Measurements from ENCODE around the gene RHOD. TPM values are rescaled to one million over a fixed set of nuclear protein-coding genes. Genes with fewer than 3 reads are reported as not detected.

Gene RHOD
- total and polyA plus RNA-seq, 11 donors = 17.1 to 149 (median 54.0) TPM

DNA sequence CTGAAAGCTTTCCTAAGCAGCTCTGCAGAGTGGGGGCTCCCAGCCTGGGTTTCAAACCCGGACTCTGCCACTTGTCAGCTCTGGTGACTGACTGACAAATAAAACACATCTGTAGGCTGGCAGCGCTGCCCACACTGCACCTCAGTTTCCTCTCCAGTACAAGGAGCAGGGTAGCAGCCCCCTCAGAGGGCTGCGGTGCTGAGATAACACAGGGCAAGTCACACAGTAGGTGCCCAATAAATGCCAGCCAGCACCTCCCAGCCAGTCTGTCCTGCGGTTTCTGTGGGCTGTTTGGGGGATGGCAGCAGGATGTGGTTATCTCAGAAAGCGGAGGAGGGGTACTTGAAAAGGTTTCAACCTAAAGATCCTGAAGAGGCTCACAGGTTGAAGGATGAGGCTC, 32.2 kb upstream of the RHOD start:
- H3K27me3 ChIP-seq = peaks cover 0 to 50% (median 13%) of the 10 kb centered on the region in 9 donors
- TF ChIP-seq CTCF (IDR thresholded peaks at IDR 0.05) (no peak), POLR2A (IDR thresholded peaks at IDR 0.05) (no peak)
- no peaks in the 10 kb centered on the region for H3K9me3 ChIP-seq
- H3K4me1 ChIP-seq = peaks cover 0 to 21% (median 8%) of the 10 kb centered on the region in 12 donors
- H3K27ac ChIP-seq = no peak overlapping the region
- no peak for ATAC-seq
- no peak for DNase-seq
- H3K36me3 ChIP-seq = no peaks in the 10 kb centered on the region
- 73 to 85% (median 80%) methylated on average over 5 of the region's 5 CpGs for WGBS, 4 donors
- no peak overlapping the region for H3K4me3 ChIP-seq
- intact Hi-C loops (cut with DNase I) = no loop called here

DNA sequence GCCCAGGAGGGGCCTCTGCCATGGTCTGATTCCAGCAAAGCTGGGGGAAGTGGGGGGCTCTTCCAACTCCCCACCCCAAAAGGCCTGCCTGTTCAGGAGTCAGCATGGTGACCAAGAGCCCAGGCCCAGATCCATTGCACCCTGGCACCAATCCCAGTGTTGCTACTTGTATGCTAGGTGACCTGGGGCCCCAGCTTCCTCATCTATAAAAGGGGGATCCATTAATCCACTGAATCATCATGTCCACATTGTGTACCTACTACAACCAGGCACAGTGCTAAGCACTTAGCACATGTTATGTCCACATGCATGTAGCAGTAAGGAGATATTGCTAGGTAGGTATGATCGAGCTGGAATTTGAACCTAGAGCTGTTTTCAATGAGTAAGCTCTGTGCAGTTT, 31.7 kb upstream of the RHOD start:
- DNase-seq (no peak), ATAC-seq (no peak)
- Histone ChIP-seq H3K27ac (no peak overlapping the region), H3K4me3 (no peak overlapping the region), H3K36me3 (no peaks in the 10 kb centered on the region), H3K9me3 (no peaks in the 10 kb centered on the region), H3K27me3 (peaks cover 0 to 50% (median 13%) of the 10 kb centered on the region in 9 donors), H3K4me1 (peaks cover 0 to 21% (median 8%) of the 10 kb centered on the region in 12 donors)
- TF ChIP-seq POLR2A (IDR thresholded peaks at IDR 0.05) = no peak
- TF ChIP-seq CTCF (IDR thresholded peaks at IDR 0.05) = no peak
- intact Hi-C loops (cut with DNase I) = no loop called here
- WGBS, 4 donors = 85 to 89% (median 87%) methylated on average over 1 of the region's 1 CpG

GRCh38 chr11:67025750-67026149, 30.9 kb upstream of the RHOD start:
- 78 to 87% (median 83%) methylated on average over 6 to 8 of the region's 8 CpGs for WGBS, 4 donors
- TF ChIP-seq CTCF (IDR thresholded peaks at IDR 0.05) (no peak), POLR2A (IDR thresholded peaks at IDR 0.05) (no peak)

DNA sequence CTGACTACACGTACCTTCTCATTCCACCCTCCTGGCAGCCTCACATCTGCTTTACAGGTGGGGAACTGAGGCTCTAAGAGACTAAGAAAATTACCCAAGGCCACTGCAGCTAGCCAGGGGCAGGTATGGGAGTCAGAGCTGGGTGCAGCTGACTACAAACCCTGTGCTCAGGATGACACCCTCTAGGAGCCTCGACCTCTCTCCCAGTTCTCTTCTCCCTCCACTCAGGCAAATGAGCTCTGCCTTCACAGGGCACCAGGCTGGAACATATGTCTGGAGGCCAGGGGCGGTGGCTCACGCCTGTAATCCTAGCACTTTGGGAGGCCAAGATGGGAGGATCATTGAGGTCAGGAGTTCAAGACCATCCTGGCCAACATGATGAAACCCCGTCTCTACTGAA, 29.7 kb upstream of the RHOD start:
- H3K4me3 ChIP-seq = no peak overlapping the region
- TF ChIP-seq CTCF (IDR thresholded peaks at IDR 0.05) = no peak
- H3K27ac ChIP-seq = no peak overlapping the region
- H3K4me1 ChIP-seq = peaks cover 0 to 21% (median 8%) of the 10 kb centered on the region in 12 donors
- DNase-seq (no peak), ATAC-seq (no peak)
- 89 to 97% (median 92%) methylated on average over 5 of the region's 5 CpGs for WGBS, 4 donors
- H3K27me3 ChIP-seq = peaks cover 0 to 44% (median 13%) of the 10 kb centered on the region in 9 donors
- no peaks in the 10 kb centered on the region for H3K9me3 ChIP-seq
- intact Hi-C loops (cut with DNase I) = no loop called here
- H3K36me3 ChIP-seq = no peaks in the 10 kb centered on the region

More at GRCh38 chr11:67025750-67026149, 30.9 kb upstream of the RHOD start:
- no peaks in the 10 kb centered on the region for H3K9me3 ChIP-seq
- intact Hi-C loops (cut with DNase I) = no loop called here
- H3K4me3 ChIP-seq = no peak overlapping the region
- H3K27me3 ChIP-seq = peaks cover 0 to 50% (median 13%) of the 10 kb centered on the region in 9 donors
- no peak for ATAC-seq
- H3K4me1 ChIP-seq = peaks cover 0 to 21% (median 8%) of the 10 kb centered on the region in 12 donors
- no peaks in the 10 kb centered on the region for H3K36me3 ChIP-seq
- H3K27ac ChIP-seq = no peak overlapping the region
- DNase-seq = no peak
